BLaER1 treated with 17β-estradiol and CSF1 and Interleukin-3, amounts not matched to agents 10 nM and 100 nM (cell line): ENCODE measurements around the gene CUTC.

Experiments
- H3K27ac ChIP-seq, 11 experiments: shearing (Covaris generic); formaldehyde crosslinking; 2 replicates each; pipeline ENCODE4 v1.8.1; 2022
- H3K27me3 ChIP-seq, 11 experiments: shearing (Covaris generic); formaldehyde crosslinking; 2 replicates each; pipeline ENCODE4 v1.8.1; 2022
- H3K36me3 ChIP-seq, 11 experiments: shearing (Covaris generic); formaldehyde crosslinking; 2 replicates each; pipeline ENCODE4 v1.8.1; 2022
- H3K4me1 ChIP-seq, 10 experiments: shearing (Covaris generic); formaldehyde crosslinking; 2 replicates each; pipeline ENCODE4 v1.8.1; 2022
- H3K4me2 ChIP-seq, 11 experiments: shearing (Covaris generic); formaldehyde crosslinking; 2 replicates each; pipeline ENCODE4 v1.8.1; 2022
- H3K4me3 ChIP-seq, 10 experiments: shearing (Covaris generic); formaldehyde crosslinking; 2 replicates each; pipeline ENCODE4 v1.8.1; 2022
- H3K9ac ChIP-seq, 11 experiments: shearing (Covaris generic); formaldehyde crosslinking; 2 replicates each; pipeline ENCODE4 v1.8.1; 2022
- H3K9me3 ChIP-seq, 11 experiments: shearing (Covaris generic); formaldehyde crosslinking; replicated peaks in 1 of 11; 2 replicates each; pipeline ENCODE4 v1.8.1; 2022
- H4K20me1 ChIP-seq, 11 experiments: shearing (Covaris generic); formaldehyde crosslinking; 2 replicates each; pipeline ENCODE4 v1.8.1; 2022
- Cebpa-rat ChIP-seq, 11 experiments: shearing (Covaris generic); IDR thresholded peaks; 2 replicates each; pipeline ENCODE4 v1.8.1; 2022

The CUTC gene

DNA sequence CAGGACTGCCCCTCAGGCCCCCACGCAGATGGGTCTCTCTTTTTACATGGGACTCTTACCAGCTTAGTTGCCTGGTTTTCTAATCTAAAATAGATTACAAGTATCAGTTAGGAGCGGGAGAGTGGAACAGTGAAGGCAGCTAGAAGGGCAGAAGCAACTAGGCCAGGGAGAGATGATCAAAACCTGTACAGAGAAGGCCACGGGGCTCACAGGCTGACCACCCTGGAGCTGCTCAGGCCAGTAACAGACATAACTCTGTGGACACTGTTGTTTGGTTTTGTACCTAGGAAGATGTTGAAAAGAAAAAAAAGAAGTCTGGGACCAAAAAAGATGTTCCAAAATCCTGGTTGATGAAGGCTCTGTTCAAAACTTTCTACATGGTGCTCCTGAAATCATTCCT lies 66.9 kb downstream of the CUTC start:
- Histone ChIP-seq H3K4me1 (peaks cover 0 to 12% (median 7%) of the 10 kb centered on the region in 10 experiments; a peak in 13 of 20 replicates), H3K9ac (no peak overlapping the region), H4K20me1 (no peaks in the 10 kb centered on the region), H3K9me3 (no peaks in the 10 kb centered on the region), H3K4me2 (no peak overlapping the region), H3K27me3 (no peaks in the 10 kb centered on the region), H3K27ac (no peak overlapping the region), H3K36me3 (no peaks in the 10 kb centered on the region; a peak in 1 of 22 replicates), H3K4me3 (no peak overlapping the region)
- no peak for TF ChIP-seq Cebpa-rat (IDR thresholded peaks at IDR 0.05)

DNA sequence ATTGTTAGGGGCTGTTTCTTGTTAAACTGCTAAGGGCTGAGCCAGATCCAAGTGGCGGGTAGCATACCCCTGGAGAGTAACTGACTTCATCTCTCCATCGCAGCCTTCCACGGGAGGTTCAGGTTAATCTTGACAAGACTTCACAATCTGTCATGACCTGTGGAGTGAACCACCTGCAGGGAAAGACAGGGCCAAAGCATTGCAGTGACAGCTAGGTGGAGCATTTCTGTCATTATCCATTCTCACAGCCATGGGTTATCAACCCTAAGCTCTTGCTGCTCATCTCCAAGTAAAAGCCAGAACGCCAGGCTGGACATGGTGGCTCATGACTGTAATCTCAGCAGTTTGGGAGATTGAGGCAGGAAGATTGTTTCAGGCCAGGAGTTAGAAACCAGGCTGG lies 67.6 kb downstream of the CUTC start:
- Histone ChIP-seq H3K27ac (no peak overlapping the region), H4K20me1 (no peaks in the 10 kb centered on the region), H3K4me1 (peaks cover 0 to 12% (median 7%) of the 10 kb centered on the region in 10 experiments; a peak in 13 of 20 replicates), H3K4me2 (no peak overlapping the region), H3K4me3 (no peak overlapping the region), H3K36me3 (no peaks in the 10 kb centered on the region; a peak in 1 of 22 replicates), H3K9ac (no peak overlapping the region), H3K27me3 (no peaks in the 10 kb centered on the region), H3K9me3 (no peaks in the 10 kb centered on the region)
- no peak for TF ChIP-seq Cebpa-rat (IDR thresholded peaks at IDR 0.05)

DNA sequence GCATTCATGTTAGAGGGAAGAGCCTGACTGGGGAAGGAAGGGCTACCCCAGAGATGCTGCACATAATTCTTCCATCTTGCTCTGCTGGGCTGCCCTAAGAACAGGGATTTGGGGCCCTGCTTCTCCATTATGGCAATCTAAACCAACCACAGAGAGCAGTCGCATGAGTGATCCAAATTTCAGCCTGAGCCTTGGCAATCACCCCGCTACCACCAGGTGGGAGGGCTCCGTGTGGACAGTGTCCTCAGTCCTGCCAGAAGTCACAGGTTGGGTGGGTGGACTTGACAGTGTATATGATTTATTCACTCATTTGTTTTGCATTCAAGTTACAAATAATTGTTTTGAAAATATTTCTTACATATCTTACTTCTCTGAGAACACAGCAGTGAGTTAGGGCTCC lies 72.4 kb downstream of the CUTC start:
- no peak overlapping the region for H3K4me2 ChIP-seq
- no peak for TF ChIP-seq Cebpa-rat (IDR thresholded peaks at IDR 0.05)
- no peaks in the 10 kb centered on the region for H3K36me3 ChIP-seq
- no peaks in the 10 kb centered on the region for H3K9me3 ChIP-seq
- H3K4me3 ChIP-seq: no peak overlapping the region
- H3K27ac ChIP-seq: no peak overlapping the region
- H3K4me1 ChIP-seq: peaks cover 0 to 12% (median 7%) of the 10 kb centered on the region in 10 experiments; a peak in 13 of 20 replicates
- H4K20me1 ChIP-seq: no peaks in the 10 kb centered on the region
- no peaks in the 10 kb centered on the region for H3K27me3 ChIP-seq
- H3K9ac ChIP-seq: no peak overlapping the region

DNA sequence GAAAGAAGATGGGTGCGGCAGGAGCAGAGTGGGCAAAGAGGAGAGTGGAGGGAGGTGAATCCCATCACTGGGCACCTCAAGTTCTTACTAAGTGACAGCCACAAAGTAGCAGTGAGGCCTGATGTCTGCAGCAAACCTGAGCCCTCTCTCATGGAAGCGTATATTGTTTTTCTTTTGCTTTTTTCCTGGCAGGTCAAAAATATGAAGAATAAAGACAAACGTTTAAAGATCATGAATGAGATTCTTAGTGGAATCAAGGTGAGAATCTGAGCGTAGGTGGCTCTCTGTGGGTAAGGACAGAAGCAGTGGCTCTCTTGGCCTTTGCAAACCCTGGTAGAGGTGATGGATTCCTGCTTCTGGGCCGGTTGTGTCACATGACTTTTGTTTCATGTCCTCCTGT lies 73.2 kb downstream of the CUTC start:
- TF ChIP-seq Cebpa-rat (IDR thresholded peaks at IDR 0.05): no peak
- H3K36me3 ChIP-seq: no peaks in the 10 kb centered on the region
- H3K4me3 ChIP-seq: no peak overlapping the region
- no peak overlapping the region for H3K27ac ChIP-seq
- no peaks in the 10 kb centered on the region for H4K20me1 ChIP-seq
- no peak overlapping the region for H3K4me2 ChIP-seq
- no peaks in the 10 kb centered on the region for H3K9me3 ChIP-seq
- no peak overlapping the region for H3K9ac ChIP-seq
- H3K4me1 ChIP-seq: peaks cover 0 to 11% (median 7%) of the 10 kb centered on the region in 10 experiments; a peak in 13 of 20 replicates
- H3K27me3 ChIP-seq: no peaks in the 10 kb centered on the region
